ENCODE measurements around the gene CTAGE1.

CTAGE1 gene

DNA sequence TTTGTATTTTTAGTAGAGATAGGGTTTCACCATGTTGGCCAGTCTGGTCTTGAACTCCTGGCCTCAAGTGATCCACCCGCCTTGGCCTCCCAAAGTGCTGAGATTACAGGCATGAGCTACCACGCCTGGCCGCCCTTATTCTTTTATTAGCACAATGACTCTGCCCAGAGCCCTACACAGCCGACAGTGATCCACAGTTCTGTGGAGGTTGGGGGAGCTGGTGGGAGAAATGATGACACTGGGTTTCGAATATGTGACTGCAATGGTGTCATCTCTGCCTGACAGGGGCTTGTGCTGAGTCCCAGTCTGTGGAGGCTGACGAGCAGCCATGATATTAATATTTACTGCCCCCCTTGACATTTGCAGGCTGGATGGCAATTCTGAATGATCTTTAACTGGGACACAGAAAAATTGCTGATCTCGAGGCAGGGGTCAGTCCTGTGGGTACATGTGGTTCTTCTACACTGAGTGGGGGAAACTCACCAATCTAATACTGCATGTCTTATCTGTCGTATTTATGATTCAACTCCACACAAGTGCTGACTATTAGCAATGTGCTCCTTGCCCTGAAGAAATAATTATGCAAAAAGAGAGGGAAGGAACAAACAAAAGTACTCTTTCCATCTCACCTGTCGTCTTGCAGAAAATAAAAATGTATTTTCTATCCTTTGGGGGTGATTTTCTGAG, 6.3 kb upstream of the CTAGE1 start:
- no peak overlapping the region for H2BK12ac ChIP-seq (ENCODE audit: low read length)
- no peak overlapping the region for H3K27ac ChIP-seq (ENCODE audit: low read depth, low read length)
- H3K4me3 ChIP-seq (ENCODE audit: low read depth, low read length): no peak overlapping the region
- DNase-seq: no peak
- H3K9me3 ChIP-seq (ENCODE audit: insufficient read depth, low read depth, low read length): peaks cover under 1% of the 10 kb centered on the region
- no CpG with 5 or more reads among the region's 9 CpGs for WGBS (ENCODE audit: extremely low coverage, insufficient coverage, insufficient read length)
- no peak overlapping the region for H2BK120ac ChIP-seq (ENCODE audit: insufficient read depth, low read length, poor library complexity)
- H3K14ac ChIP-seq (ENCODE audit: low read length): no peak overlapping the region
- no peaks in the 10 kb centered on the region for H3K79me2 ChIP-seq (ENCODE audit: control insufficient read depth, insufficient read depth, low read length, poor library complexity)
- H3K18ac ChIP-seq (ENCODE audit: low read length): no peak overlapping the region
- no peak overlapping the region for H3K4me2 ChIP-seq (ENCODE audit: low read length)
- H4K91ac ChIP-seq (ENCODE audit: low read depth, low read length): no peak overlapping the region
- H2AK5ac ChIP-seq (ENCODE audit: low read length): no peak overlapping the region
- no peak overlapping the region for H2BK5ac ChIP-seq (ENCODE audit: low read depth, low read length, poor library complexity)
- H4K8ac ChIP-seq (ENCODE audit: low read depth, low read length): no peak overlapping the region
- no peaks in the 10 kb centered on the region for H3K36me3 ChIP-seq (ENCODE audit: control insufficient read depth in 1 of 2, insufficient read depth in 2 of 2, low read length in 2 of 2)
- H3K4me1 ChIP-seq (ENCODE audit: control insufficient read depth in 1 of 2, insufficient read depth in 2 of 2, low read length in 2 of 2): no peaks in the 10 kb centered on the region
- H3K79me1 ChIP-seq (ENCODE audit: low read length): no peaks in the 10 kb centered on the region
- H3K23ac ChIP-seq (ENCODE audit: low read length): no peak overlapping the region
- no peak overlapping the region for H2AFZ ChIP-seq (ENCODE audit: insufficient read depth, low read length, poor library complexity)
- H3K9ac ChIP-seq (ENCODE audit: low read length): no peak overlapping the region
- no peaks in the 10 kb centered on the region for H3K27me3 ChIP-seq (ENCODE audit: insufficient read depth, low read length)
- H4K12ac ChIP-seq (ENCODE audit: low read depth, low read length): no peak overlapping the region
- H3K4ac ChIP-seq (ENCODE audit: low read depth, low read length): no peak overlapping the region

DNA sequence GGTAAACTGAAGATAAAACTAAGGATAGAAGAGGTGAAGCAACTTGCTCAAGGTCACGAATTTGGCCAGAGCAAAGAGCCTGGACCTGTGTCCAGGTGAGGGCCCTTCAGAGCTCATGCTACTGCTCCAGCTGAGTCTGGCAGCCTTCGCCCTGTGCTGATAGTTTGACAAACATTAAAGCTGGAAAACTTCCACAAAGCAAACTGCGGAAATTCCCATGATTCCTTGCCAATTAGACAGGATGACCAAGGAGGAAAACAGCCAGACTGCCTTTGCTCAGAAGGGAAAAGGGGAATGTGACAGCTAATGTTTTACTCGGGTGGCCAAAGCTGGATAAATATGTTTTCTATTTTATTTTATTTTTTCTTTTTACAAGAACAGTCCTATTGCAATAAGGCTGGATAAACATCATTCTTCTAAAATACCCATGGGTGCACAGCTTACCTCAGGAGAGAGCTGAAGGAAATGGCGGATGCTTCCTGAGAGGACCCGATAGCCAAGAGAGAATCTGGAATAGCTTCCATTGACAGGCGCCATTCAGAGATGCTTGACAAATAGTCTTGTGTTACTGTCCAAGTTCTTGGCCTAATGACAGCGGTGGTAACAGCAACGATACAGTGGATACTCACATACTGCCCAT, 5.3 kb upstream of the CTAGE1 start:
- H2AFZ ChIP-seq (ENCODE audit: insufficient read depth, low read length, poor library complexity): no peak overlapping the region
- H3K18ac ChIP-seq (ENCODE audit: low read length): no peak overlapping the region
- H4K12ac ChIP-seq (ENCODE audit: low read depth, low read length): no peak overlapping the region
- peaks cover 4% of the 10 kb centered on the region for H3K9me3 ChIP-seq (ENCODE audit: insufficient read depth, low read depth, low read length)
- no peak overlapping the region for H2BK120ac ChIP-seq (ENCODE audit: insufficient read depth, low read length, poor library complexity)
- no peak overlapping the region for H3K9ac ChIP-seq (ENCODE audit: low read length)
- no peak overlapping the region for H2BK5ac ChIP-seq (ENCODE audit: low read depth, low read length, poor library complexity)
- H2AK5ac ChIP-seq (ENCODE audit: low read length): no peak overlapping the region
- H3K4me3 ChIP-seq (ENCODE audit: low read depth, low read length): no peak overlapping the region
- H4K8ac ChIP-seq (ENCODE audit: low read depth, low read length): no peak overlapping the region
- H3K79me2 ChIP-seq (ENCODE audit: control insufficient read depth, insufficient read depth, low read length, poor library complexity): no peaks in the 10 kb centered on the region
- H3K27ac ChIP-seq (ENCODE audit: low read depth, low read length): no peak overlapping the region
- no peak overlapping the region for H3K14ac ChIP-seq (ENCODE audit: low read length)
- no peak overlapping the region for H3K4ac ChIP-seq (ENCODE audit: low read depth, low read length)
- H4K91ac ChIP-seq (ENCODE audit: low read depth, low read length): no peak overlapping the region
- H3K36me3 ChIP-seq (ENCODE audit: control insufficient read depth in 1 of 2, insufficient read depth in 2 of 2, low read length in 2 of 2): no peaks in the 10 kb centered on the region
- no peak overlapping the region for H2BK12ac ChIP-seq (ENCODE audit: low read length)
- WGBS (ENCODE audit: extremely low coverage, insufficient coverage, insufficient read length): no CpG with 5 or more reads among the region's 9 CpGs
- H3K27me3 ChIP-seq (ENCODE audit: insufficient read depth, low read length): no peaks in the 10 kb centered on the region
- peak in 1 of 2 donors; percentile 36 for DNase-seq
- H3K79me1 ChIP-seq (ENCODE audit: low read length): no peaks in the 10 kb centered on the region
- no peaks in the 10 kb centered on the region for H3K4me1 ChIP-seq (ENCODE audit: control insufficient read depth in 1 of 2, insufficient read depth in 2 of 2, low read length in 2 of 2)
- H3K23ac ChIP-seq (ENCODE audit: low read length): no peak overlapping the region
- H3K4me2 ChIP-seq (ENCODE audit: low read length): no peak overlapping the region

DNA sequence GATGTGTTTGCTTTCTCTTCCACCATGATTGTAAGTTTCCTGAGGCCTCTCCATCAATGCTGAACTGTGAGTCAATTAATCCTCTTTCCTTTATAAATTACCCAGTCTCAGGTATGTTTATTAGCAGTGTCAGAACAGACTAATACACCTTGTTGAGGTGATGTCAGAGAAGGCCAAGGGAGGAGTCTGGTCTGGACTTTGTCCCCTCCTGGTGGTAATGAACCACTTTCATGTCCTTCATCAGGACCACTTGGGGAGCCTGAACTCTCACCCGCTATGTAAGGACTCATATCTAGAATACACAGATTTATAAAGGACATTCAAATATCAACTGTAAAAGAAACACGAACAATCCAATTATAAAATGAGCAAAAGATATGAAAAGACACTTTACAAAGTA, 2.9 kb upstream of the CTAGE1 start:
- Histone ChIP-seq H3K9ac (ENCODE audit: low read length) (no peak overlapping the region), H4K12ac (ENCODE audit: low read depth, low read length) (no peak overlapping the region), H3K4me2 (ENCODE audit: low read length) (no peak overlapping the region), H2BK5ac (ENCODE audit: low read depth, low read length, poor library complexity) (no peak overlapping the region), H3K4me1 (ENCODE audit: control insufficient read depth in 1 of 2, insufficient read depth in 2 of 2, low read length in 2 of 2) (peaks cover 3 to 5% of the 10 kb centered on the region in 2 experiments), H2BK12ac (ENCODE audit: low read length) (no peak overlapping the region), H3K79me2 (ENCODE audit: control insufficient read depth, insufficient read depth, low read length, poor library complexity) (no peaks in the 10 kb centered on the region), H3K79me1 (ENCODE audit: low read length) (no peaks in the 10 kb centered on the region), H3K18ac (ENCODE audit: low read length) (no peak overlapping the region), H2AK5ac (ENCODE audit: low read length) (no peak overlapping the region), H3K4me3 (ENCODE audit: low read depth, low read length) (no peak overlapping the region), H2AFZ (ENCODE audit: insufficient read depth, low read length, poor library complexity) (no peak overlapping the region), H3K36me3 (ENCODE audit: control insufficient read depth in 1 of 2, insufficient read depth in 2 of 2, low read length in 2 of 2) (no peaks in the 10 kb centered on the region), H4K91ac (ENCODE audit: low read depth, low read length) (no peak overlapping the region), H3K9me3 (ENCODE audit: insufficient read depth, low read depth, low read length) (peaks cover 4% of the 10 kb centered on the region), H3K4ac (ENCODE audit: low read depth, low read length) (no peak overlapping the region), H3K14ac (ENCODE audit: low read length) (no peak overlapping the region), H3K27me3 (ENCODE audit: insufficient read depth, low read length) (no peaks in the 10 kb centered on the region), H3K27ac (ENCODE audit: low read depth, low read length) (no peak overlapping the region), H4K8ac (ENCODE audit: low read depth, low read length) (no peak overlapping the region), H3K23ac (ENCODE audit: low read length) (no peak overlapping the region), H2BK120ac (ENCODE audit: insufficient read depth, low read length, poor library complexity) (no peak overlapping the region)
- no peak for DNase-seq
- no CpG with 5 or more reads among the region's 2 CpGs for WGBS (ENCODE audit: extremely low coverage, insufficient coverage, insufficient read length)

DNA sequence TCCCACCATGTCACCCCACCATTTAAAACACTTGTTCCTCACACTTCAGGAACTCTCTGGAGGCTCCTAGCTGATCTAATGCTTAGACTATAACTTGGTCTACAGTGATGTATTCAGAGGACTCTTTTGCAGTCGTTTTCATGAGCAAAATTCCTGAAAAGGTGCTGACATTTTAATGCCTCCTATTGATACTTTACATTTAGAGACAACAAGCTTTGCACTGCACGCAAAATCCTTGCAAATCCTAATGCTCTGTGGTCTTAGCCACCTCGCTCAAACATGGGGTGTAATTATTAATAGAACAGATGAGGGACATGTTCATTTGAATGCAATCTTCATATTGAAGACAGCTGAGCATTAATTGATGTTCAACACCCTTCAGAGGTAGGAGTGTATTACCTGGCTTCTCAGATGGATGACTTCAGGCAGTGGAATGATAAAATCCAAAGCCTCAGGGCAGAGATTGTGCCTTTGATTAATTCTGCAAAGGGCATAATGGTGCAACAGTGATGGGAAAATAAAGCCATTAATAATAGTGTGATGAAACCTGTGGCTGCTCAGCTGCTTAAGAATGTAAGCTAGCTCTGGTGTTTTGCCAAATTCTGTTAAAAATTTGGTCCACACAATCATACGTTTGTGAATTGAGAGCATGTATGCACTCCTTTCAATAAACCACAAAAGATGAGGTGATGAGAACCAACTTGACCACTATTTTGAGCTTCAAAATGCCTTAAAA, 5.4 kb downstream of the CTAGE1 start:
- no peaks in the 10 kb centered on the region for H3K36me3 ChIP-seq (ENCODE audit: control insufficient read depth in 1 of 2, insufficient read depth in 2 of 2, low read length in 2 of 2)
- no peak overlapping the region for H2BK12ac ChIP-seq (ENCODE audit: low read length)
- no peak overlapping the region for H2BK120ac ChIP-seq (ENCODE audit: insufficient read depth, low read length, poor library complexity)
- H3K4me2 ChIP-seq (ENCODE audit: low read length): no peak overlapping the region
- H4K12ac ChIP-seq (ENCODE audit: low read depth, low read length): no peak overlapping the region
- H2AFZ ChIP-seq (ENCODE audit: insufficient read depth, low read length, poor library complexity): no peak overlapping the region
- no peaks in the 10 kb centered on the region for H3K79me2 ChIP-seq (ENCODE audit: control insufficient read depth, insufficient read depth, low read length, poor library complexity)
- DNase-seq: peak; percentile 71 to 94
- H3K9ac ChIP-seq (ENCODE audit: low read length): no peak overlapping the region
- no peaks in the 10 kb centered on the region for H3K27me3 ChIP-seq (ENCODE audit: insufficient read depth, low read length)
- WGBS (ENCODE audit: extremely low coverage, insufficient coverage, insufficient read length): no CpG with 5 or more reads among the region's 4 CpGs
- no peak overlapping the region for H2BK5ac ChIP-seq (ENCODE audit: low read depth, low read length, poor library complexity)
- no peaks in the 10 kb centered on the region for H3K4me1 ChIP-seq (ENCODE audit: control insufficient read depth in 1 of 2, insufficient read depth in 2 of 2, low read length in 2 of 2)
- H2AK5ac ChIP-seq (ENCODE audit: low read length): no peak overlapping the region
- no peak overlapping the region for H3K23ac ChIP-seq (ENCODE audit: low read length)
- no peak overlapping the region for H3K14ac ChIP-seq (ENCODE audit: low read length)
- H3K9me3 ChIP-seq (ENCODE audit: insufficient read depth, low read depth, low read length): peaks cover 2% of the 10 kb centered on the region
- no peak overlapping the region for H3K18ac ChIP-seq (ENCODE audit: low read length)
- H4K8ac ChIP-seq (ENCODE audit: low read depth, low read length): no peak overlapping the region
- H3K79me1 ChIP-seq (ENCODE audit: low read length): no peaks in the 10 kb centered on the region
- no peak overlapping the region for H3K4me3 ChIP-seq (ENCODE audit: low read depth, low read length)
- H3K27ac ChIP-seq (ENCODE audit: low read depth, low read length): no peak overlapping the region
- no peak overlapping the region for H4K91ac ChIP-seq (ENCODE audit: low read depth, low read length)
- H3K4ac ChIP-seq (ENCODE audit: low read depth, low read length): no peak overlapping the region

Data from trophoblast cell (in vitro differentiated cells and primary cell).